Islet of Langerhans (tissue), 1 donor: ENCODE measurements around the gene ACVR1.
"Not testable (repeated sequence)": the region's sequence is repeated elsewhere in the genome, so short reads cannot be mapped to it uniquely, and the experiment has no call there.

ENCODE experiments used
- FAIRE-seq: peaks from one replicate; lab custom pipeline; 2011; peaks lifted over from hg19 to GRCh38; lab: Jason Lieb, UNC

ACVR1 gene

DNA sequence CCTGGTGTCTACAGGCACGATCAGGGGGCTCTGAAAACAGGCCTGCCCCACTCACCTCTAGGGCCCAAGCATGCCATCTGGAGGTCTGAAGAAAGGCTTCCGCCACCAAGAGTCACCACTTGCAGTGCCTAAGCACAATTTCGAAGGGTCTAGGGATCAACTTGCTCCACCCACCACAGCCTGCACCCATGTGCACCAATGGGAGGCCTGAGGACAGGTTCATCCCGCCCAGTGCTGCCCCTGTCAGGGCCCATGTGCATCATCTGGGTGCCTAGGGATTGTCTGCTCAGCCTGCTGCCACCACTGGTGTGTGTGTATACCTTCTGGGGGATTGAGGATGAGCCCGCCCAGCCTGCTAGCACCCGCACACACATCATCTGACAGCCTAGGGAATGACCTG lies 126.4 kb downstream of the ACVR1 start:
- no peak for FAIRE-seq

DNA sequence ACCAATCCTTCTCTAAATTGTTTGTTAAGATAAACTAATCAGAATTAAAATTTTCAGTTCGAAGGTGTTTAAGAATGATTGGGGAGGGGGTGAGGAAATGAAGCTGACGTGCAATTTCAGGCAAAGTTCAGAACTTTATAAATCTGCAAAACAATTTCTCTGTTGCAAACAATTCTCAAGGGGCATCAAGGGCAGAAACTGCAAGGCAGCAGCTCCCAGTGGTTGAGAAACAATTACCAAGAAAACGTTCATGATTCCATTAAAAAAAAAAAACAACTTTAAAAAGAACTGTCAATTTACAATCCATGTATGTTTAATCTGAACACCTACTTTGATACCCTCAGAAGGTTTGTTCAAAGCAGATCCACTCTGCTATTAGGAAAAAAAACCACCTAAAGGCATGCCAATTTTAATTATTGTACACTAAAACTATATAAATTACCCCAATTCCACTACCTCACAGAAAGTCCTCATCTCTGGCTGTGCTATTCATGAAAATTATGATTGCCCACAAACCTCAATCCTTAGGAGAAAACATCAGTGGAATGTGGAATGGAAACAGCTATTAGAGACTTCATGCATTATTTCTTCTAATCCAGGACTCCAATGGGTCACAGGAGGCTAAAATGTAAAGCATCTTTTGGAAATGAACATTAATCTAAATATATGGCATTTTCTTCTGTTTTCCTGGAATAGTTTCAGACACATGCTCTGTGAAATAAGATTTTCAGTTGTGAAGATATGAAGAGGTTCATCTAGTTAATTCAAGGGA lies 127.6 kb downstream of the ACVR1 start:
- no peak for FAIRE-seq

DNA sequence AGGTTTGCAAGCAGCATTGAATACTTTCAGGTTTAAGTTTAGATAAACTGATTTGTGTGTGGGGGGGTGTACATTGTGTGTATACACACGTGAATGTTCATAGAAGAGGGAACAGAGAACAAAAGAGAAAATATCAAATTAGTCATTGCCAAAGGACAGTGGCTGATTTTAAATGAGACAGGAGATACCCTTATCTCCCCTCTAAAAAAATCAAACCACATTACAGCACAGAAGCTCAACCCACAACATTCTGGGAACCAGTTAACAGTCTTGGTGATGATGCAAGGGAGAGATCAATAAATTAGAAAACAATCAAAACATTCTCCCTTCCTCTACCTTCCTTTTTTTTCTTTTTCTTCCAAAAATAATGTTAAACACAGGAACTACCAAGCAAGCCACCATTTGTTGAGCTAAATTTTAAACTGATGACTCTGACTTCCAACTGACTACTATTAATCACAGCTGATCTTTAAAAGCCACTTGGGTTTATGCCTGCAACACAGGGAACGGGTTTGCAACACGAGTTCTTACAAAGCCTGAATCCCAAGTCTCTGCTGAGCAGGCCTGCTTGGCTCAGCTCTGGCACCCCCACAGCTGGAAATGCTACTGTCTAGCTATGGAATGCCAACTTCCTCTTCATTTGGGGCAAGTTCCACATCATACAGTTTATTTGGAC lies 128.3 kb downstream of the ACVR1 start:
- no peak for FAIRE-seq

DNA sequence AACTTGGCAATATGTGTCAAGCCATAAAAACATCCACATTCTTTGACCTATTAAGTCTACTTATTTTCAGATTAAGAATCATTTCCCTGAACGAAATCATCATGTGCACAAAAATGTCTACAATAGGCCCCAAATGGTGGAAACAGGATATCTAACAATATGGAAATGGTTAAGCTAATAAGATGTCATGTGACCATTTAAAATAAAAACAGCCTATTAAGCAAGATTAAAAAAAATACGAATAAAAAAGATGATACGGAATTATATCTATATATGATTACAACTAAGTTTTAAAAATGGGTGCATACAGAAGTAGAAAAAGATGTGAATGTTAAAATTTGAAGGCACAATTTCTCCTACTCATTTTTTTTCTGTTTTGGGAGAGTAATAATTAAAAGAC lies 128.8 kb downstream of the ACVR1 start:
- no peak for FAIRE-seq

DNA sequence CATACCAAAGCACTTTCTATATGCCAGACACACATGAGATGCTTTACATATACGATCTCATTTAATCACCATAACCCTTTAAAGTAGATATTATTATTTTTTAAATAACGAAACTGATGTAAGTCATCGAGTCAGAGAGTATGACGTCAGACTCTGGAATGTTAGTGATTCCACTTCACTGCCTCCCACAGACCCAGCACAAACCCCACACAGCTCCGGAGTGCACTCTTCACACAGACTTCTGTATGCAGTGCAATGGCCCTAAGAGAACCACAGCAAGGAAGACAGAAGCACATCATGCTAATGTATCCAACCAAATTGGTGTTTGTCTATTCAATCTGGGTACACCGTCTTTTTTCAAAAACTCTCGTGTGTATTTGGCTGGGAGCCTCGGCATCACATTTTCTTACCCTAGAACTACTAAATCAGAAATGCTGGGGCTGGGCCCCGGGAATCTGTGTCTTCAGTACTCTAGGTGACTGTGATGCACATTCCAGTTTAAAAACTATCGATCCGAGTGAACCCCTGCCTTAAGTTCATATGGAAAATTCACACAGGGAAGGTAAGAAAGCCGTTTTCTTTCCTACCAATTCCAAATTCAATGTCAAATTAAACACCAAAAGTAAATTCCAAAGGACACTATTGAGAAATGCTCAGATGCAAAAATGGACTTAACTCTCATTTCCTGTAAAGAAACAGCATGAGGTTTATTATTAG lies 129.7 kb downstream of the ACVR1 start:
- FAIRE-seq = no peak

DNA sequence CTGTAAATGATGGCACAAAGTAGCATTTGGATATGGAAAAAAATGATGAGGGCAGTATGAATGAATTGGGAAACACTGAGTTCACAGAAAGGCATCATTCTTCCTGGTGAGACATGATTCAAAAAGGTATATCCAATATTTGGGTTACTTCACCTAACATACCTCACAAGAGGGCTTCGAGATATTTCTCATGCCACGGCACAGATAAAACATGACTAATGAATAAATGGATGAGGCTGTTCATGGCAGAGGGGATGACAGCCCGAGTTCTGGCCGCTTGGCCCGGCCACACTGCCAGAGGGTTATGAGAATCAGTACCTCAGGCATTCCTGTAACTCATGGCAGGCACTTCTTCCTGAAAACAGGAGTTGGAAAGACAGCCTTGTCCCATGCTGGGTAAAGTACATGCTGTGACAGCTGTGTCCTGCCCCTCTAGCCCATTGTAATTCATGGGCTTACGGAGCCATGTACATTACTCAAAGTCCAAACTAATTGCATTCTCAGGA lies 131.5 kb downstream of the ACVR1 start:
- FAIRE-seq = no peak

DNA sequence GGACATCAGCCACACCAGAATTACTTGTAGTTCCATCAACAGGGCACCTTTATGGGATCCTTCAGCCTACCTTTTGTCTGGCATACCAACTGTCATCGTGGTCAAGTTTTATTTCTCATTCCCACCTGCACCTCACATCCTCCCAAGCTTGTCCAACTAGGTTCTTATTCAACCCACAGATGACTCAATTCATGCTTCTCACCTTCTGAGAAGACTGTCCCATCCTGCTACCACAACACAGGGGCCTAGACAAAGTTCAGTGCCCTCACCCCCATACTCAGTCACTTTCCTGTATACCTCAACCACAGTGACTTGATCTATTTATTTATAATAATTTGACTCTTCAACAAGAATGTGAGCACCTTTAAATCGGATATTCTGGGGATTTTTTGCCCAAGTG lies 133.1 kb downstream of the ACVR1 start:
- FAIRE-seq = no peak

DNA sequence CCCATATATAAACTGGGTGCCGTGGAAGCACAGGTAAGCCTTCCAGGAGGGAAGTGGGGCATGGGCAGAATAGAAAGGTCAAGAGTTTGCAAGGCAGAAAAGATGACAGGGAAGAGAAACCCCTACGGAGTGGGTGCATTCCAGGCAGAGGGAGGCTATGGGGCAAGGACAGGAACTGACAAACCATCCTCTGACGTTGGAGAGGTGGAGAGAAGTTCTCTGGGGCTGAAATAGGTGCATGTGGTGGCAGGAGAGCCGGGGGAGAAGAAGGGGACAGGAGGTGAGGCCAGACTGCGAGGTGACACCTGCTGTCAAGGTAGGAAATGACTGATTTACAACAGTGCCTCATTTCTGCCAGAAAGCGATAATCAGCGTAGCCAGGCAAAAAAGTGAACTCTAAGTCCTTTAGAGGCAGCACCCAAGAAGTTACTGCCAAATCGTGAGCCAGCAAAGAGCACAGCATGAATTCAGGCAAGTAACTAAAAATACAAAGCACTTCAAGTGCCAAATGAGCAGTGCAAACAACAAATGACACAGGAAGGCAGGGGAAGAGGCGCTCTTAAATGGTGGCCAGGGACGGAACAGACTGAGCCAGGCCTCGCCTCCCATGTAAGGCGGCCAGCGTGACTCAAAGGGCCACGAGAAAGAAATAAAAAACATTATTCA lies 134.2 kb downstream of the ACVR1 start:
- FAIRE-seq = no peak

DNA sequence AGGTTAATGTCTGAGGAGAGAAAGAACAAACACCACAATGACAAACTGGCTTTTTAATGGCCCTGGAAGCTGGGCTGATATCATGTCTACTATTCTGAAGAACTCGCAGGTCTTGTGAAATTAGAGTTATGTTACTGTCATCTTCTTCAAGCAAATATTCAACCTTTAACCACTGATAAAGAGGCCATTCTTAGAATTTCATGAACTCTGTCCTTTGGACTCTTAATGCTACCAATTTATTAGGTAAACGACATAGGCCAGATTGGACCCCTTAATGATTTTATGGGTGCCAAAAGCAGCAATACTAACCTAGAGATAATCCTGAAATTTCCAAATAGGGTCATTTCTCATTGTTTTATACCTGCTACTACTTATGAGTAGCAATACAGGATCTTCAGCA lies 138.5 kb downstream of the ACVR1 start:
- FAIRE-seq = no peak

DNA sequence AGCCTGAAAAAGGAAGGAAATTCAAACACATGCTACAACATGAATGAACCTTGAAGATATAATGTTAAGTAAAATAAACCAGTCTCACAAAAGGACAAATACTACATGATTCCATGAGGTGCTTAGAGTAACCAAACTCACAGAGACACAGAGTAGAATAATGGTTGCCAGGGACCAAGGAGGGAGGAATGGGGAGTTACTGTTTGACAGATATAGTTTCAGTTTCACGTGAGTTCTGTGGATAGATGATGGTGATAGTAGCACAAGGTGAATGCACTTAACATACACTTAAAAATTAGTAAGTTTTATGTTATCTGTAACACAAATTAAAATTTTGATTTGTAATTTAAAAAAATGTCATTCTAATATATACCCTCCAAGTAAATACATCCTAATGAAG lies 140.6 kb downstream of the ACVR1 start:
- FAIRE-seq = no peak

DNA sequence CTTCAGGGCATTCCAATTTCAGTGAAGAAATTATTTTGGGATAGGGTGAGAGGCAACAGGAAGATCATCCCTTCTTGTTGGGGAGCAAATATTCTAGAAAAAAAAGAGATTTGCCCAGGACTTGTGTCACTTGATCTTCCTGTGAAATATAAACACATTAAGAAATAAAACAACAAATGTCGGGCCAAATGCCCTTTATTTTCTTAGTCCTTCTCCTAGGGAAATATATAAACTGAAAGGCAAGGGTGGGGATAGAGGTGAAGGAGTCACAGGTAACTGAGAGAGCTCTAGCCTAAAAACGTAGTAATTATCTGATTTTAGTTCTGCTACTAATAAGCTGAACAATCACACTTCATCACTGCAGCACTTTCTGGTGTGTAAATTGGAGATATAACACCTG lies 142.9 kb downstream of the ACVR1 start:
- FAIRE-seq = no peak

DNA sequence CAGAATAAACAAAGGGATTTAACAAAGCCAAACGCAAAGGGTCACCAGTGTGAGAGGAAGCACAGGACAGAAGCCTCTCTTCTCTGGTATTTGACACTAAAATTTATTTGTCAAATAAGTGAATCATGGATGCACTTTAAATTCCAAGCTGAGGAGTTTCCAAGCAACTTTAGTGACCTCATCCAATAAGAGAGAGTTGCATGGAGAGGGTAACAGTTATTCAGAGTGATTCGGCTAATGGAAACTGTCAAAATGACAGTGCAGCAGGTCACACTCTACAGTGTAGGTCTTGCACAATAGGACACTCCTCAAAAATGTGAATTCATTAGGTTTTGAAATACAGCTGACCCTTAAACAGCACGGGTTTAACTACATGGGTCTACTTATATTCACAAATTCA lies 143.5 kb downstream of the ACVR1 start:
- FAIRE-seq = no peak

DNA sequence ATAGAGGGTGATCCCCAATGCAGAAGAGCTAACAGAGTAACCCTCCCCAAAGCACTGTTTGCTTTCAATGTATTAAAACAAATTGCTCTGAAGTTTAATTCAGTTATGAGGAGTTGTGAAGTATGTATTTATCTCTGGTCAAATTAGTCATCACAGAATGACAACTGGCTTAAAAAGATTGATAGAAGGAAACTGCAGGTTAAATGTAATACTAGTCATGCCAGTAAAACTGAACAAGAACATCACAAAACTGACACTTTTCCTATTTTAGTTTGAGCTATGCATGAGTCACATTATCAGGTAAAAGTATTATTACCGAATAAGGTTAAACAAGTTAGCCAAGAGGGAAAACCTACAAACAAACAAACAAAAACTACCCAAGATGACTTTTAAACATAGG lies 148.4 kb downstream of the ACVR1 start:
- FAIRE-seq = no peak

DNA sequence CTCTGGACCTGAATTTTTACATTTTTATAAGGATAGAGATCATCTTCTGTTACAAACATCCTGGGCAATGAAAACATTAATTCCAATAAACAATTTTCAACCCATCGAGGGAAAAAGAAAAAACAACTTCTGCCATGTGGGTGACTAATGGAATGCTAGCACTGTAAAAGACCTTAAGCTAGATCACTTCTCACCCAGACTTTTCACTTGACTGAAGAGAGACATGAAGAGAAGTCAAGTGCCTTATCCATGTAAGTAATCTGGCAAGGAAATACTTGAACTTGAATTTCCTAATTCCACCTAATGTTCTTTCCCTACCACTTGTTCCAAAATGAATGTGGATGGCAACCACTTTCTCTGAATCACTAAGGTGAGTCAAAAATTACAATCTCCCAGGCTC lies 149.2 kb downstream of the ACVR1 start:
- FAIRE-seq = no peak

DNA sequence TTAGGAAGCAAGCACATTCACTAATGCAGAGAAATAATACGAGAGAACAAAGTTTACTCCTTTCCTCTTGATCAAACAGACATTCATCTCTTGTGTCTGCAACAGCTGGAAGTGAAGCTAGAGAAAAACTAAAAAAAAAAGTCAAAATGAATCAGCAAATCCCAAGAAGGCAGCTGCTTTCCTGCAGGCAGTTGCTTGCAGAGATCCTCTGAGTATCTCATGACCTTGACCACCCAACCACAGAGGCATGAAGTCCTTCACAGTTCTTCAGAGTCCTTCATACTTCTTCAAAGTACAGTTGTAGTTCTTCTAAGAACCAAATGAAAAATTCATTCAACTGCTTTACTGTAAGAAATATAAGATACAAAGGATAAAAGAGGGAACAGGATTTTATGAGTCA lies 150.3 kb downstream of the ACVR1 start:
- no peak for FAIRE-seq

DNA sequence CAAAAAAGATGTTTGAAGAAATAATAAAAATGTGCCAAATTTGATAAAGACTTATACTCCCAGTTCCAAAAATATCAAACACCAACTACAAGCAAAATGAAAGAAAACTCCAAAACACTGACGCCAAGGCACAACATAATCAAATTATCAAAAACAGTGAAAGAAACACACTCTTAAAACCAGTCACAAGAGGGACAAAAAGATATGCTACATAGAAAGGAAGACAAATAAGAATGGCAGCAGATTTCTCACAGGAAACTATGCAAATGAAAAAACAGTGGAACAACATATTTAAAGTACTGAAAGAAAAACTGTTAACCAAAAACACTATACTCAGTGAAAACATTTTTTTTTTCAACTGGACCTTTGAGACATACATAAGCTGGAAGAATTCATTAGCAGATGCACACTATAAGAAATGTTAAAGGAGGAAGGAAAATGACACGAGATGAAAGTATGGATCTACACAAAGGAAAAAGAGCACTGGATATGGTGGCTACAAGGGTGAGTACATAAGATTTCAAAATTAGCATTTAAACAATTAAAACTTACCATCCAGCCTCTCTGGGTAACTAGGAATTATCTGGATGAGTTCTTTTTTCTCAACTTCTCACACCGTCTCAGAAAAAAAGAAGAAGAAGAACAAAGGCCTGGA lies 153.4 kb downstream of the ACVR1 start:
- FAIRE-seq = peak; percentile 13

DNA sequence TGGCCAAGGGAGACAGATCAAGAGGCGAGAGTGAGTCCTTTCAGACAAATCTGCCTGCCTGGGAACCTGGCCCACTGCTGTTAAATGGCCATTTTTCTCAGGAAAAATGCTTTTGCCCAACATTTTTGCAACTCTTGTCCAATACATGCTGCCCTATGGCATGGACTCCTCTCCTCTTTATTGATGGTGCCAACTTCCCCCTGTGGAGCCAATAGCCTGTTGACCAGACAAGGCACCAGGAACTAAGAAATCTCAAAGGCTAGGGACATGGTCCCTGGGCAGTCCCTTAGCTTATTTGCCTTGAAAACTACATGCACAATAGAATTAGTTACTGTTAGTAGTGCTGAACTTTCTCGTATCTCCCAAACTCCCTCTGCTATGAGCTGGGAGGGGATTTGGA lies 155.6 kb downstream of the ACVR1 start:
- FAIRE-seq = no peak

DNA sequence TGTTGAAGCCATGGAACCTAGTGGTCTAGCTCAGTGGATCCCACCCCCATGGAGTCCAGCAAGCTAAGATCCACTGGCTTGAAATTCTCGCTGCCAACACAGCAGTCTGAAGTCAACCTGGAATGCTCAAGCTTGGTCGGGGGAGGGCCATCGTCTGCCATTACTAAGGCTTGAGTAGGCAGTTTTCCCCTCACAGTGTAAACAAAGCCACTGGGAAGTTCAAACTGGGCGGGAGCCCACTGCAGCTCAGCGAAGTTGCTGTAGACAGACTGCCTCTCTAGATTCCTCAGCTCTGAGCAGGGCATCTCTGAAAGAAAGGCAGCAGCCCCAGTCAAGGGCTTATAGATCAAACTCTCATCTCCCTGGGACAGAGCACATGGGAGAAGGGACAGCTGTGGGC lies 171.5 kb downstream of the ACVR1 start:
- FAIRE-seq = not testable (repeated sequence)

DNA sequence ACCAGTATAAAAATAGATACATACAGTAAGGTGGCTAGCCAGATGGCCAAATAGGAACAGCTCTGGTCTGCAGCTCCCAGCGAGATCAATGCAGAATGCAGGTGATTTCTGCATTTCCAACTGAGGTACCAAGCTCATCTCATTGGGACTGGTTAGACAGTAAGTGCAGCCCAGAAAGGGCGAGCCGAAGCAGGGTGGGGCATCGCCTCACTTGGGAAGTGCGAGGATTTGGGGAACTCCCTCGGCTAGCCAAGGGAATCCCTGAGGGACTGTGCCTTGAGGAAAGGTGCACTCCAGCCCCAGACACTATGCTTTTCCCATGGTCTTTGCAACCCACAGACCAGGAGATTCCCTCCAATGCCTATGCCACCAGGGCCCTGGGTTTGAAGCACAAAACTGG lies 172.0 kb downstream of the ACVR1 start:
- FAIRE-seq = not testable (repeated sequence)

DNA sequence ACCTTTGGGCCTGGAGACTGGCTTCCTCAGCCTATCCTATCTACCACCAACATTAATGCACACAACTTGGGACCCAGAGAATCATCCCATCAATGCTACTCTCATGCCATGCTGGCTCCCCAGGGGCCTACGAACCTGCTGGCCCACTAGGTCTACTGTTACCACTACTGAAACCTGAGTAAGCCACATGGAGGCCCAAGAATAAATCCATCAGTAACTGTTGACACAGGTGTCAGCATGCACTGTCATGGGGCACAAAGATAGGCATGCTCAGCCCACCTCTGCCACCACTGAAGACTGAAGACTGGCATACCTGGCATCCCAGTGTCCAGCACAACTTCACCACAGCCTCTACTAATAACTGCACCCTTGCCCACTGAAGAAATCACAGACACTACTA lies 176.3 kb downstream of the ACVR1 start:
- no peak for FAIRE-seq

DNA sequence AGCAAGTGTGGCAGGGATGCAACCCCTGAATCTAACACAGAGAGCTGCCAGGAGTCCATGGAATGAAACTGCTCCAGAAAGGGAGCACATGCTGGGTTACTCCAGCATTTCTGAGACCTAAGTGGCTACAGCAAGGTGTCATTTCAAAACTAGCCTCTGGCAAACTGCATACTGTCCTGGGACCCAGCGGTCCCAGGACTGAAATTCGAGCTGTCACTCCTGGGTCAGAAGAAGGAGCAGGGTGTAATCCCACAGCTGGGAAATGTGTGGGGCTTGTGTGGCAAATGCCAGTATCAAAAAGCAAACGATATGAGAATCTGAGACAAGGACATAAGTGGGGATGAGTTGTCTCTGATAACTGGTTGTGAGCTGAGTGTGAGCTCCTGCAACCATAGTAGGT lies 177.1 kb downstream of the ACVR1 start:
- no peak for FAIRE-seq

DNA sequence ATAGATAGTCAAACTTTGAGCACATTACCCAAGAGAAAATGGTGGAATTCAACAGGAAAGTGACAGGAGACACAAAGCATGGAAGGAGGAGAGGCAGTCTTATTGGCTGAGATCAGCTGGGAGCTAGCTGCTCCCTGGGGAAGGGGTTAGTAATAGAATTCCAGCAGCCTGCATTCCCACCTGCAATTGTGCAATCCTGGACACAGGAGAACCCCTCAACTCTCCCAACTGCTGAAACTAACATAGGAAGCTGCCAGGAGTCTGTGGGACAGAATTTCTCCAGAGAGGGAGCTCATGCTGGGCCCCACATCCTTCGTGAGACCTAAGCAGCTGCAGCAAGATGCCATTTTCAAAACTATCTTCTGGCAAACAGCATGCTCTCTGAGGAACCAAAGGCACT lies 177.7 kb downstream of the ACVR1 start:
- FAIRE-seq = no peak
